ENCODE measurements around the gene HTRA1.

The HTRA1 gene

DNA sequence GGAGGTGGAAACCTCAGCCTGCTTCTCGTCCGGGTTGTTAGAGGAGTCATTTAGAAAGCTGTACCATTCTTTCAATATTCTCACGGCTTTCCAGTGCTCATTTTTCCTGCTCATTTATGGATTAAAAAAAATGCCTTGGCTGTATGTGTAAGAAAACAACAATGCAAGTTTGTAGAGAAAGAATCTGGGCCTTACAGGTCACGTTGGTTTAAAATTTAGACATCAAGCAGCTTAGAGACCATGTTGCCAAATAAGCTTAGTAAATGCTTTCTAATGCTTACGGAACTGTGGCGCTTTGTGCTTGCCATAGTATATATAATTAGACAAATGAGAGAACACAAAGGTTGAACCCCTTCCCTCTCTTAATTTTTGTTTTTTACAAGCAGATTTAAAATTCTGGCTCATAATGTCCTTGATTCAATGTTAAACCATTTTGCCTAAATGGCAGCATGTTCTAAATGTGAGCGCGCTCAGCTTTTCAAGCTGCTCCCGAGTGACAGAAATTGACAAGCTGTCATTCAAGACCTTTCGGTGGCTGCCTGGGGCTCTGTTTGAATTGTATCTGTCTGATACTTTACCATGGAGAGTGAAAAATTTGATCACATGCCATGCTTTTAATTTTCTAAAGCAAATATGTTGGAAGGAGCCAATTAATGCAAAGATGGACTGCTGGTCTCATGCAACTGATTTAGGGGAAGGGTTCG, 5.8 kb upstream of the HTRA1 start:
- DNase-seq (ENCODE audit: low spot score) = no peak

DNA sequence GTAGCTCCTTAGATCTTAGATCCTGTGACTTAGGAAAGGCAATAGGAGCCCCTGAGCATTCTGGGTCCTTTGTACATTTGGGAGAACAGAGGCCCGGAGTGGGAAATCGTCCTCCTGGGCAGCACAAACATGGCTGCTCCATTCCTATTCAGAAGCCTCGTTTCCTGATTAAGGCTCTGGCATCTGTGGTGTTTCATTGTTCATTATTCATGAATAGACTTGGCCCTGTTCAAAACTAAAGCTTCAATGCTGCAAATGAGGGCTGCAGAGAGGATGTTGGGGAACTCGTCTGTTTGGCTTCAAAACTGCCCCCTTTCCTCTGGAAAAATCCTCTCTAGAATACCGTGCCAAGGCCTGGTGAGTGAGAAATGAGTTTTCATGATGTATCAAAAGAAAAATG, 3.4 kb upstream of the HTRA1 start:
- DNase-seq (ENCODE audit: low spot score) = no peak

DNA sequence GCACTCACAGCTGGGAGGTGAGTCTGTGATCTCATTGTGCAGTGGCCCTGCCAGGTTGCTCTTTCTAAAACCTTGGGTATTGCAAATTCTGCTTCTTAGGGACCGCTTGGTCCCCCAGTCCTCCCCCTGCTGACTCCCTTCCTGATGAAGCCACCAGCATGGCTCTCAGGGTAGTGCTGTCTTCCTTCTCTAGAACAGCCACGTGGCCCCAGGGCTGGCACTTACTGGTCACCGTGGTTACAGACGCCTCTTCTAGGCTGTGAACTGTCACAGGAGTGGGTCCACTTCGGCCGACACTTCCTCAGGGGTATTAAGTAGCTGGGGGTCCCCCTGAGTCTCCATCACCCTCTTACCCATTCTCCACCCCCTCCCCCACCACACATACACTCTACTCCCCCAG, 2.7 kb upstream of the HTRA1 start:
- DNase-seq (ENCODE audit: low spot score) = no peak

DNA sequence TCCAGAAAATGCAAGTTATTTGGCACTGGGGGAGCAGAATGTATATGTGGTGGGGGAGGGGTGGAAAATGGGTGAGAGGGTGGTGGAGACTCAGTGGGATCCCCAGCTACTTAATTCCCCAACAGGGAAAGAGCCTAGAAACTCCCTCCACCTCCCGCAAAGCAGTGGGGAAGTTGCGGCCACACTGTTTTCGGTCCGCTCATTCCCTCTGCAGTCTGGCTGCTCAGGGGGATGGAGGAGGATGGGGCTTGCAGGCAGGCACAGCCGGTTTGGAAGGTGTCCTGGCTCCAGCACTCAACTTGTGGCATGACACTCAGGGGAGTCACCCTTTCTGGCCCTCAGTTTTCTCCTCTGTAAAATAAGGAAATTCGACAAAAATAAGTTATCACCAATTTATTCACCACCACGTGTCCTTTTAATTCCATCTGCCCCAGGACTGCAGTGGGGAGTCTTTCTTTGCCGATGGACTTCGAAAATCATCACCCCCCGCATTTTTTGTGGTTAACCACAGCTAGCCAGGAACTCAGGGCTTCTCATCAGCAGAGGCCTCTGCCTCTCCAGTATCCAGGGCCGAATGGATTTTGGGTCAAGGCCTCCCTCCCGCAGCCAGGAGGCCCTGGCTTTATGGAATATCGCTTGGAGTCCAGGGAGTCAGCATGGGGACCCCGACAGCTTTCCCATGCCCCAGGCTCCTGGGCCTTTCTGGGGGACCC, 1.6 kb upstream of the HTRA1 start:
- DNase-seq (ENCODE audit: low spot score) = no peak

DNA sequence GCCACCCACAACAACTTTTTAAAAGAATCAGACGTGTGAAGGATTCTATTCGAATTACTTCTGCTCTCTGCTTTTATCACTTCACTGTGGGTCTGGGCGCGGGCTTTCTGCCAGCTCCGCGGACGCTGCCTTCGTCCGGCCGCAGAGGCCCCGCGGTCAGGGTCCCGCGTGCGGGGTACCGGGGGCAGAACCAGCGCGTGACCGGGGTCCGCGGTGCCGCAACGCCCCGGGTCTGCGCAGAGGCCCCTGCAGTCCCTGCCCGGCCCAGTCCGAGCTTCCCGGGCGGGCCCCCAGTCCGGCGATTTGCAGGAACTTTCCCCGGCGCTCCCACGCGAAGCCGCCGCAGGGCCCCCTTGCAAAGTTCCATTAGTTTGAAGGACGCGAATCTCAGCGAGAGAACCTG, 461 bp upstream of the HTRA1 start:
- DNase-seq (ENCODE audit: low spot score) = no peak

DNA sequence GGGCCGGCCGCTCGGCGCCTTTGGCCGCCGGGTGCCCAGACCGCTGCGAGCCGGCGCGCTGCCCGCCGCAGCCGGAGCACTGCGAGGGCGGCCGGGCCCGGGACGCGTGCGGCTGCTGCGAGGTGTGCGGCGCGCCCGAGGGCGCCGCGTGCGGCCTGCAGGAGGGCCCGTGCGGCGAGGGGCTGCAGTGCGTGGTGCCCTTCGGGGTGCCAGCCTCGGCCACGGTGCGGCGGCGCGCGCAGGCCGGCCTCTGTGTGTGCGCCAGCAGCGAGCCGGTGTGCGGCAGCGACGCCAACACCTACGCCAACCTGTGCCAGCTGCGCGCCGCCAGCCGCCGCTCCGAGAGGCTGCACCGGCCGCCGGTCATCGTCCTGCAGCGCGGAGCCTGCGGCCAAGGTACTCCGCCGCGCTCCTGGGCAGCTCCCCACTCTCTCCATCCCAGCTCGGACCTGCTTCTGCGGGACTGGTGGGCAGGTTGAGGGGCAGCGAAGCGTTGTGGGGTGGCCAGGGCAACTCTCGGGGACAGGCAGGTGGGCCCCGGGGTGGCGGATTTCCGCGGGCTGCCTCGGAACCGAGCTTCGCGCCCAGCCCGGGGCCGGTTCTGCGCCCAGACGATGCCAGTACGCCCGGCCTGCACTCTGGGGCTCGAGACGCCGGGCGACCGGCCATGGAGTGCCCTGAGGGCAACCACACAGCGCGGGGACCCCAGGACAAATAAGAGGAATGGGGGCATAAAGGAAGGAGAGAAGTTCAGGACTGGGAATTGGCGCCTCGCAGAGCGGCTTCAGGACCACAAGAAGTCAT, 578 bp downstream of the HTRA1 start:
- no peak for DNase-seq (ENCODE audit: low spot score)

DNA sequence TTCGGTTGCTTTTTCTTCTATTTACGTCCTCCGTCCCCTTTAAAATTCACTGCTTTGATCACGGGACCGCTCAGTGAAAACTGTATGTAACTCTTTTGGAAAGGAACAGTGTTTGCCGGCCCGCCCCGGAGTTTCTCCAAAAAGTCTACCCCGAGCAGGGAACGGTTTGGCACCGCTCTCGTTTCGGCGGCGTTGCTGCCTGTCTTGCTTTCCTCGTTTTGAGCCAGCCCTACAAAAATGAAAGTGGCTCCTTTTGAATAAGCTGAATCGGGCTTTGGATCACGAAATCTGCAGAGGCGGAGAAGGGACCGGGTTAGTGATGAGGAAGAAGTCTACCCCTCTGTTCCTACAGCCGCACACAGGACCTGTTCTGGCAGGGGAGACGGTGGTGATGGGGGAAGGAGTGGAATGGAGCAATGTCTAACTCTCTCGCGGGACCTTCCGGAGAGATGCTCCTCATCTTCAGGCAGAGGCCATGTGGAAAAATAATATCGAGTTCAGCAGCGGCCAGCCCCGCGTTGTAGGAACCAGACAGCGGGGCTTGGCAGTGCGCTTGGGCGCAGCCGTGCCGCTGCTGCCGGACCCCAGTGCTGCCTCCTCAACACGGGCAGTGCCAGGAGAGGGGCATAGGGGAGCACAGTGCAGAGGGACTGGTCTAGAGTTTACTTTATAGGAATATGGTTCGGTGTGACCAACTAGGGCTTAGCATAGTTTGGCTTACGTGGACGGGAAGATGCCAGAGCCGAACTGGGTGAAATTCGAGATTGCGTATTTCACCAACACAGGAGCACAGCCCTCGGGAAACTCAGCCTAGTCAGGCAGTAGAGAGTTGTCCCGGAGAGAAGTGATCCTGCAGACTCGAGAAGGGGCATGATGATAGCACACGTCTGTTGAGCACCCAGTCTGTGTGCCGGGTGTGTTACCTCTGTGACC, 1.4 kb downstream of the HTRA1 start:
- no peak for DNase-seq (ENCODE audit: low spot score)

DNA sequence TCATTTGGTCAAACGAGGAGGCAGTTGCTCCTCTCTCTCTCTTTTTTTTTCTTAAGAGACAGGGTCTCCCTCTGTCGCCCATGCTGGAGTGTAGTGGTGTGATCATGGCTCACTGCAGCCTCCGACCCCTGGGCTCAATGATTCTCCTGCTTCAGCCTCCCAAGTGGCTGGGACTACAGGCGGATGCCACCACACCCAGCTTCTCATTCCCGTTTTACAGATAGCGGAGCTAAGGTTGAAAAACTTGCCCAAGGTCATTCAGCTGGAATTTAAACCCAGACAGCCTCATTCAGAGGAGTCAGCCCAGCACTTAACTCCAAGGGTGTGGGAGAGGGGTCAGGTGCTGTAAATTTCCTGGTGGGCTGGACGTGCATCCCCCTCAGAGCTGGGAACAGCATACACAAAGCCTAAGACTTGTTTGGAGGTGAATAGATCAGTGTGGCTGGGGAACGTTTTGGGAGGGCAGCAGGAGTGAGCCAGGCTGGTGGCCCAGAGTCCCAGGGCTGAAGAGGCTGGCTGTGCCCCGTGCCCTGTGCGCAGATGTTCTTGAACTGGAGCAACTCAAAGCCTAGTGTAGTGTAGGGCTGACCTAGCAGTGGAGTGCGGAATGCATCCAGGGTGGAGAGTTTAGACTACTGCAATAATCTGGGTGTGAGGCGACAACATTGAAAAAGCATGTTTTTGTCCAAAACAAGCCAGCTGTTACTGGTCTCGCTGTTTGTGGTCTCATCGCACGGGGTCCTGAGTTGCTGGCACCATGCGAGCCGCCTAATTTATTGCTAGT, 2.3 kb downstream of the HTRA1 start:
- no peak for DNase-seq (ENCODE audit: low spot score)

DNA sequence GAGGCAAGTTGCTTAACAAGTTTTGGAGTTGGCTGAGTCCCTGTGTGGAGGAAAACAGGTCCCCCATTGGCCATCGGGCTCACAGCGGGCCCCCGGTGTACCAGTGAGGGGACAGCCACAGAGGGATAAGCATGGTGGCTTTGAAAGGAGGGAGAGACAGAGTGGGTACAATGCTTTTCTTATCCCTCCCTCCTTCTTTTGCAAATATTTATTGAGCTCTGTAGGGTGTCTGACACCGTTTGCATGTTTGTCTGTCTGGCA, 2.8 kb downstream of the HTRA1 start:
- DNase-seq (ENCODE audit: low spot score) = no peak

DNA sequence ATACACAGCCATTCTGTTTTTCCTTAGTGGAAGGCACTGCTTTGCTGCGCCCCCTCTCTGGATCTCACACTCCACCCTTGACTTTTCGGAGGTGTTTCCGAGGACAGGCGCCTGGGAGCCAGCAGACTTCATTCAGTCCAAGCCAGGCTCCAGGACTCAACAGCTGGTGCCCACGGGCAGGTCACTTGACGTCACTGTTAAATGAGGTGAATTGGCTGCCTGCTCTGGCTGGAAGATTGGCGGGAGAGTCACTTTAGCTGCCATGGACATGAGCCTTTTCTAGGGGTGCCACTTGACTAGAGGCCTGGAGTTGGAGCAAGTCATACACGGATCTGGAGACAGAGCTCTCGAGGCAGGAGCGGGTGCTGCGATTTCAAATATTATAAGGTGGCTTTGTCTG, 3.2 kb downstream of the HTRA1 start:
- DNase-seq (ENCODE audit: low spot score) = no peak

DNA sequence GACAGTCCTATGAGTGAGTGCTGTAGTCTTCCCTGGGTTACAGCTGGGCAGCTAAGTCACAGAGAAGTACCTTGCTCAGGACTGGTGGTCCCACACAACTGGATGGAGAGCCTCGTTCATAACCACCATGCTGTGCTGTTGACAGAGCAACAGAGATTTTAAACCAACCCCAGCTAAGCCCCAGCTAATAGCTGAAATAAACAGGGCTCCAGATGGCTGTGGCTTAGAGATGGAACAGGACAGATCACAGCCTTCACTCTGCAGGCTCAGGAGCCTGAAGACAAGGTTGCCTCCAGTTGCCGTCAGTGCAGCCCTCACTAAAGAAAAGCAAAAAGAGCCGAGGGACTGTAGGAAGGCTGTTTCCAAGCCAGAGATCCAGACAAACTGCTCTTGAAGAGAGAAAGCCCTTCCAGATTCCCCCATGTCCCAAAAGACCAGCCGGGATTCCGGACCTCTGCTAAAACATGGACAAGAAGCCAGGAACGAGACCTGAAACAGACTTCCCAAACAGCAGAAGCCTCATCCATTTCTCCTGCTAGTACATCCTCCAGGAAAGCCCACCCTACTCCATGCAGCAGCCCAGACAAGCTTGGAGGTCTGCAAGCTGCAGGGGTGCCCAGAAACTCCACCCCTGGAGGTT, 4.2 kb downstream of the HTRA1 start:
- DNase-seq (ENCODE audit: low spot score) = no peak

DNA sequence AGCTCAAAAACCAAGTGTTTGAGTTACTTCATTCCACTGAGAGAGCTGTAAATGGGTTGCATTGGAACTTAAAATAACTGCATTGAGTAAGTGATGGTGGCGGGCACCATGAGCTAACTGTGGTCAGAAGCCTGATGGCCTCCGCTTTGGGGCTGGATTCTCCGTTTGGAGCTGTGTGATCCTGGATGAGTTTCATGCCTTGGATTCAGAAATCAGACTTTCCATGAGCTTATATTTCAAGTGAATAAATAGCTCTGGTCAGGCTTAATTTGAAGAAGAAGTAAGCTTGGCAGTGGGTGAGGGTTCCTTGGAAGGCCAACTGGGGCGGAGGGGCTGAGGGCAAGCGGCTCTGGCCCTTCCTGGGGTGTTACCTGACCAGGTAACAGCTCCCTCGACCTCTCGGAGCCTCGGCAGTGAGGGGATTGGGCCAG, 5.6 kb downstream of the HTRA1 start:
- DNase-seq (ENCODE audit: low spot score) = no peak

DNA sequence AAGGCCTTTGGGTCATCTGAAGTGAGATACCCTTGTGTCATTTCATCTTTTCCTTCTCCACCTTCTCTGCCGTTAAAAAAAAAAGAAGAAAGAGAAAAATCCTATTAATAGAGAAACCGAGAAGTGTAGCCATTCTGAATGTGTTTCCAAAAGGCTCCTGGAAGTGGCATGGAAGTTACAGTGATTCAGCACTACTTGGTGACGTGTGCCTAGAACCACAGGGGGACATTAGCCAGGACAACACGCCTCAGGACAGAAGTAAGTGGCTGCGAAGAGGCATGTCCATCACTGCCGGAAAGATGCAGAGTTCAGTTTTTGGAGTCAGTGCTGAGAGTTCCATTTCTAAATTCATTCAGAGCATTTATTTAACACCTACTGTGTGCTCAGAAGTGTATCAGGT, 6.3 kb downstream of the HTRA1 start:
- no peak for DNase-seq (ENCODE audit: low spot score)

DNA sequence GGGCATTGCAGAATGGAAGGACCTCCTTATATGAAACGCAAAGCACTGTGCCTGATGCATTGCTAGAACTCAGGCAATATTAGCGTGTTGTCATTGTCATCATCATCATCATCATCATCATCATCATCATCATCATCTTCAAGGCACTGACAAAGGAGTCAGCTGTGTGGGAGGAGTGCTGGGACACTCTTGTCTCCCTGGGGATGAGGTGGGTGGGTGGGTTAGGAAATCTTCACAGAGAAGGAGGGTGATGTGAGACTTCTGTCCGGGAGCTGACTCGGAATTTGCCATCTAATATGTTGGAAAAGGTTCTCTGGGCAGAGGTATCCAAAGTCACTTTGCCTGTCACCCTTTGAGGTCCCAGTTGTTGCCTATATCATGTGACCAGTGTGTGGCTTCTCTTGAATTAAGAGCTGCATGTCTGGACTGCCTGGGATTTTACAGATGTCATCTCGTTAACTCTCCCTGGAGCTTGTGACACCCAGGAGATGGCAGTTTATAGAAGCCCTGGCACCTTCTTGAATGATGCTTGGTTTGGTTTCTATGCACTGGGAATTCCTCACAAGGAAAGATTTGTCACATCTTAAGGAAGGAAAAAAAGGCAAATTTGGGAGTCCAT, 7.1 kb downstream of the HTRA1 start:
- no peak for DNase-seq (ENCODE audit: low spot score)

DNA sequence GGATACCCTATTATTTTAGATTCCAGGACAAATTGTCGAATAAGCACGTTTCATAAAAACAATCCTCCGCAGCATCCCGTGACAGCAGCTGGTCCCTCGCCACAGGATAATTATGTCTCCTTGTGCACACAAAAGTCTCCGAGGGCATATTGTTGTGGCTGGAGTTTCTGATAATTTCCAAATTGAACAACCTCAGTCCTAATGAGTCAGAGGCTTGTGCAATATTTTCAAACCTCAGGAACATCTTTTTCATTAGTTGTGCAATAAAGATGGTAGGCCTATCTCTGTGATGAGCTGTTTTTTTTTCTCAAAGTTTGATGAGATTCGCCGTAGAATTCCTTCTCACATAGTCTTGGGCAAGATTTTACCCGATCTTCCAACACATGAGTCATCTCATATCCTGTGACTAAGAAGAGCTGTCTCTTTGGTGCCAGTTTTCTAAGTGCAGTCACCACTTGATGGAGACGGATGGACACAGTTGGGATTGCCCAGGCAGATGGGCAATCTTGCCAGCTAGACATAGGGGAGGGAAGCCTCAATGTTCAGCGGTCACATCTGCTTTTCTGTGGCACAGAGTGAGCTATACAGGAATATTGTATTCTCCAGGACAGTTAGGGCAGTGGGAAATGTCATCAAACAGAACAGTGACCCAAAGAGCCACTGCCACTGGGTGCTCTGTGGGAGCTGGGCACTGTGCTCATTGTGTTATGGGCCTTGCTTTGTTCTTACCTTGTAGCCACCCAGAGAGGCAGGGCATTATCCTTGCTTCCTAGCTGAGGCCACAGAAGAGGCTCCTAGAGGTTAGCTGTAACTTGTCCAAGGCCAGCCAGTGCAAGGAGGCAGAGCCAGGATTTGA, 7.8 kb downstream of the HTRA1 start:
- peak; percentile 53 for DNase-seq (ENCODE audit: low spot score)

DNA sequence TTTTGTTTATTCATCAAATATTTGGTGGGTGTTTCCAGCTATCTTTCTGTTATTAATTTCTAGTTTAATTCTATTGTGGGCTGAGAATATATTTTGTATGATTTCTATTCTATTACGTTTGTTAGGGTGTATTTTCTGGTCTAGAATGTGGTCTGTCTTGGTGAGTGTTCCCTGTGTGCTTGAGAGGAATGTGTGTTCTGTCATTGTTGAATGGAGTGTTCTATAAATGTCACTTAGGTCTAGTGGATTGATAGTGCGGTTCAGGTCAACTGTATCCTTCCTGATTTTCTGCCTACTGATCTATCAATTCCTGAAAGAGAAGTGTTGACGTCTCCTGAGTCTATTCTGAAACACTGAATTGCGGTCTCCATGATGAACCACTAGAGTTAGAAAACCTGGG, 8.5 kb downstream of the HTRA1 start:
- DNase-seq (ENCODE audit: low spot score) = no peak

DNA sequence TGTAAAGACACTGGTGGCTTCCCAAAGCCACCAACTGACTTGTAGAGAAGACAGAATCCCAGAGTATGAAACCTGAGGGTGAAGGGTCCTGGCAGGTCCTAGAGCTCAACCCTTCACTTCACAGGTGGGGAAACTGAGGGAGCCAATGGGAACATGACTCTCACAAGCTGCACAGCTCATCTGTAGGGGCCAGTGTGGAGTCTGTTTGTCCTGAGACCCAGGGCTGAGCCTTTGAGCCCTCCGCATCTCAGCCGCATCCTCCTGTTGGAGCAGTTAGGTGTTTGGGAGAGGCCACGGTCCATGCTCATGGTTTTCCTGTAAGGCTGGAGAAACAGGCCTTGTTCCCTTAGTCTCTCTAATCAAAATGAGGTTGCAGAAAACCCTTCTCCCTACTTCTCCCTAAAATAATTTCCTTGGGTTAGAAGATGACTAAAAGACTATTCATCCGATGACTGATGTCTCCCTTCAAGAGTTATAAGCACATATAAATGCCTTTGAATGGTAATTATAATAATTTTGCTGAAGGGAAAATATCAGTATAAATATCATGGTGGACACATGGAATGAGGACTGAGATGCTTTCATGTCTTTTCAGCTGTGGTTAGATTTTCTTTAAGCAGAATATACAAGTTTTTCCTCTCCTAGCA, 10.3 kb downstream of the HTRA1 start:
- DNase-seq (ENCODE audit: low spot score) = no peak

DNA sequence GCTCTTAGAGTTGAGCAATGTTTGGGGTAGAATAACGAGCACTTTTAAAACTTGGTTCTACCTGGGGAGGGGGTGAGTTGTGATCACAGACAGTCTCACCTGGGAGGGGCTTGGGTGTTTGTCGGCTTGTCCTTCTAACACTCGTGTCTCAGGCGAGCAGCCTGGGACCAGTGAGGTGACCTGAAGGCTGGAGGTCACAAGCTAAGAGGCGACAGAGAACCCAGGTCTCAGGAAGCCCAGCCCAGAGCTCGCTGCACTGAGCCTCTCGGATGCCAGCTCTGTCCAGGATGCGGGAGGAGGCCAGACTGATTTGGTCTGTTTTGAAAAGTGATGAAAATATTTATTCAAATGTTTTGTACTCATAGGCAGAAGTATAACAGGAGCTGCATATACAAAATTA, 11.8 kb downstream of the HTRA1 start:
- no peak for DNase-seq (ENCODE audit: low spot score)
